SKM-1 treated with dmso at 0.1 percent for 144 hours (cell line): ENCODE results near the gene IBSP.

Source experiments
- DNase-seq: peaks from one replicate; lab custom pipeline; 2025; ENCODE audit not compliant: unreplicated experiment; lab: John Stamatoyannopoulos, UW

Gene IBSP, protein sequence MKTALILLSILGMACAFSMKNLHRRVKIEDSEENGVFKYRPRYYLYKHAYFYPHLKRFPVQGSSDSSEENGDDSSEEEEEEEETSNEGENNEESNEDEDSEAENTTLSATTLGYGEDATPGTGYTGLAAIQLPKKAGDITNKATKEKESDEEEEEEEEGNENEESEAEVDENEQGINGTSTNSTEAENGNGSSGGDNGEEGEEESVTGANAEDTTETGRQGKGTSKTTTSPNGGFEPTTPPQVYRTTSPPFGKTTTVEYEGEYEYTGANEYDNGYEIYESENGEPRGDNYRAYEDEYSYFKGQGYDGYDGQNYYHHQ

DNA sequence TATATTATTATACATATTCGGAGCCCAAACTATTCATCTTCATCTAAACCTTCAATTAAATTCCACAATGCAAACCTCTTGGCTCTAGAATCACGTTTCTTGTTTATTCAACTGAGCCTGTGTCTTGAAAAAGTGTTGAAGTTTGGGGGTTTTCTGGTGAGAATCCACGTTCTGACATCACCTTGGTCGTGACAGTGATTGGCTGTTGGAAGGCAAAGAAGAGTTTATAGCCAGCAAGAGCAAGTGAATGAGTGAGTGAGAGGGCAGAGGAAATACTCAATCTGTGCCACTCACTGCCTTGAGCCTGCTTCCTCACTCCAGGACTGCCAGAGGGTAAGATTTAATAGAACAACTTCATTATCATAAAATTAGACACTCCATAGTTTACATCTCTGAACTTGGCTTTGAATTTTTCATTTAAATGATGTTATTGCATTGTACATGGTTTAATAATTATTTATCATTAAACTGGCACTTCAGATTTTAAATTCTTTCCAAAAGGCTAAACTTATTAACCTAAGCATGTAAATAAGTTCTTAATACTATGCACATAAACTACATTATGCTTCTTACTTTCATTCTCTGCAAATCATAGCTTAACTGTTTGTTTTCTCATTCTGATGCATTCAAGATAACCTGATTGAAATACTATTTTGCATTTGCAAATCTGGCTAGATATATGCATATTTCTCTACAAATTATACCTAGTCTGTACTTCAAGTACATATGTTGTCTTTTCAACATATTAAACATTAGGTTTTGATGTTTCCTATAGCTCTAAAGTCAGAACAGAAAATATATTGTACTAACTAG is at the start of gene IBSP:
Gene IBSP (plus strand): TSS at position 254 of the 813 bp plus-strand sequence. CDS start 2,808 bp downstream, outside the sequence.
- no peak for DNase-seq

DNA sequence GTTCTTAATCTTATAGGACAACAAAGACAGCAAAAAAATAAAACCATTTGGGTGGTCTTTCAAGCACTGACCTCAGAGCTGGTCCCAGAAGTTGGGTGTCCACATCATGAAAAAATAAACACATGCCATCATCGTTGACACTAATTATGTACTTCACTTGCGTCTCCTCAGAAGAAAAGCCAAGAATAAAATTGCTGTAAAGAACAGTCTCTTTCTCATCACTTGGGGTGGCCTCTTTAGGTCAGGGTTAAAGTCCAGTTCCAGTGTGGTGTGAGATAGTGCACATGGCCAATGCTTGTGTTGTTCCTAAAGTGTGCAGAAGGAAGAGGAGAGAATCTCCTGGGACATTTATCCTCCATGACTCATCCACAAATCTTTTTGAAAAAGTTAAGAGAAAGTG is 49.5 kb upstream of the IBSP start:
- no peak for DNase-seq

DNA sequence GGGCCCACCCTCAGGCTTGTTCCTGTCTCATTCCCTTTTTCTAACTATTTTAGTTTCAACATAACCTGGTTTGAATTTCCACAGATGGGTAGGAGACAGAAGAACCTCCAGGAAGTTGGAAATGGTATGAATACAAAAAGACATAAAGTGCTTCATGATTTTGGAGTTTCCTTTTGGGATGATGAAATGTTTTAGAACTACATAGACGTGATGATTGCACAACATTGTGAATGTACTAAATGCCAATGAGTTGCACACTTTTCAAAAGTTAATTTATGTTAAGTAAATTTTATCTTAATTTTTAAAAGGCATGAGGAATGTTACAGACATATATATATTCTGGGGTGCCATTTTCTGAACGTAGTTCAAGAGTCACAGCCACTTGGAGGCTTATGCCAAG is 41.1 kb upstream of the IBSP start:
- no peak for DNase-seq

DNA sequence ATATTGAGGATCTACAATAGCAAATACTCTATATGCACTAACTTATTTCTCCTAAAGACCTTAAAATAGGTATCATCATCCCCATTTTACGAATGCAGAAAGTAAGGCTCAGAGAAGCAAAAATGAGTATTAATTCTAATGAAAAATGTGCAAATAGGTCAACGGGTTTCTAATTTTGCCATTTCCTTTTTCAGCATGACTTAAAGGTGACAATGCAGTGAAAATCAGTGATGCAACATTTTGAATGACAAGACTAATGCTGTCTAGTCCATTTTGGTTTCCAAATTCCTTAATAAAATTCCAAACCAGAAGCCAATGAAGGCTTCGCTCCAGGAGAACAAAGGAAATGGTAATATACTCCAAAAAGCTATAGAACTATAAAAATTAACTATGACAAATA is 37.0 kb upstream of the IBSP start:
- DNase-seq = no peak

DNA sequence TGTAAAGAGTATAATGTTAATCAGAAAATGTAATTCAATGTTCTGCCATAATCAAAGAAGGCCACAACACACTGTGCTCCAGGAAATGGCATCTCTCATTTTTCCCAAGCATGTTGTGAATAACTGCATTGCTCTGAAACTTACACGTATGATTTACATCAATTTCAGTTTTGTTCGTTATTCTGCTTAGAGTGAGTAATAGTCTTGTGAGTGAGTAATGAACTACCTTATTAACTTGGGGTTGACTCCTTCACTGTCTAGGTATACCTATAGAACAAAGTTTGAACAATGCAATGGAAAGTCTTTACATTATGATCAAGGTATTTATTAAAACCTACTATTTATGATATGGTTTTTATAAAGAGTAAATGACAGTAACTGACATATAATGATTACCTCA is 17.8 kb upstream of the IBSP start:
- DNase-seq = no peak

DNA sequence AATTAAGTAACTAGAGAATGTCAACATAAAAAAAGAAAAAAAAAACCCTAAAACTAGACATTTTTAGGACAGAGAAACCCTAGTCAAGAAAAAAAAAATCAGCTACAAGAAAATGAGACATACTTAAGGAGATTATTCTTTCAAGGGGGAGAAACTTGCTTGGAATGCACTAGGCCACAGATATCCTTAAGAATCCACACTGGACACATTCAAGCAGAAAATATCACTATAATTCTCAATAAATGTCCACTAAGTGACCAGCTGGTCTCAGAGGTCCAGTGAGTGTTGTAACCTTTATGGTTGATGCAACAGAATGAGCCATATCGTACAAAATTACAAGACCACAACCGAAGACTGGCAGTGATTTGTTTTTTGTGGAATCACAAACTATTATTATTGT is 15.6 kb upstream of the IBSP start:
- no peak for DNase-seq

DNA sequence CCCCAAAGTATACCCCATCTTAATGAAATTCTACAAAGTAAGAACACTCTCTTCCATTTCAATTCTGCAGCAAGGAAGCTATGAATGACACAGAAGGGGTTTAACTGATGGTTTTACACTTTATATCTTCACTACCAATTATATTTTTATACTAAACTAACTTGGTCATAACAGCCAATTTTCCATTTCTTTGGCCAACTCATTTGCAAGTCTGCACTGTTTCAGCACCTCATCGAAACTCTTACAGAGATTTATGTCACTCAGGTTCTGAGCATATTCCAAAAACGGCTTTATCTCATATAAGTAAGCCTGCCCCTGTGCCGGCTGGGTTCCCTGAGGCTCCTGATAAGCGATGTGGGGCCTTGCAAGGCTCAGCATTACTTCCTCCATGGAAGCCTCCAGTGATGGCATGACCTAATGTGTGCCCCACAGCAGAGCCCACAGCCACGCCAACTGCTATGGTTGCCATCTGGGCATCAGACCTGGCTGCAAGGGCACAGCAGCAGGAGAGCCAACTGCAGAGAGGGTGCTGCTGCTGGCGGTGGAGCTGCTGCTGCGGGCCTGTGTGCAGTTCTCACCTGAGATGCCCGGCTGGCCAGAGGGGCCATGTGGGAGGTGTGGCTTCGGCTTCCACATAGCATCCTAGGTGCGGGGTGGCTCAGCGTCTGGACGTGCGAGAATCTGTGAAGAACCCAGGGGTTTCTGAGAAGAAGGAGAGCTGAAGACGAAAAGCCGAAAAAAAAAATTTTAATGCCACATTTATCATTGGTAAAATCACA is 13.4 kb upstream of the IBSP start:
- DNase-seq = no peak

DNA sequence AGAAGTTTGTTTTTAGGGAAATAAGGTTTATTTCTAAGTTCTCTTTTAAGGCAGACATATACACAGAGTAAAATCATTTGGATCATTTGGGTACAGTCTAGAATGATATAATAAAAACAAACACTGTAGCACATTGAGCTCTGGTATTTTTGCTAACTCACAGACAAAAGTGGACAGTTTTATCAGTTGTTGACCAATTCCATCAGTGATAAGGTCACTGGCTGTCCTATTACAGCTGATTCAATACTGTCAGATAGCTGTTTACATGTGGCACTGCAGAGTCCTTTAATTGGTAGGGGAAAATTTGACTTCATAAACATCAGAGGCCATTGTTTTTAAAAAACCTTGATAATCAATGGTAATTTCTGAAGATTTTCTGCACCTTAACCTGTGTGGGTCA is 3.5 kb downstream of the IBSP start:
- DNase-seq = no peak

DNA sequence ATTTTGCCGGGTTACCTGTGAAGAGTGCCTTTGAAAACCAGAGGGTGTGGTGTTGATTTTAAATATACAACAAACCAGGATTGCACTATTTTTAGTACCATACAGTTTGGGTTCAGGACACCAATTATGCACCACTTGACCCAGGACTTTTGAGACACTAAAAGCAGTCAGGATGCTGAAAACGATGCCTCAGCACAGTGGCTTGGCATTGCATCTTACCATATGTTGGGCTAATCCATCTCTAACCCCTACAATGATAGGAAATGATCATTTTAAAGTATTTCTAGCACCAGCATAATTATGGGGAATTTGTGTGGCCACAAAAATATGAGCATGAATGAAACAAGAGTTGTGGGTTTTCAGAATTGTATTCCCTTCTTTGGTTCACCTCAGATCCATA is 4.1 kb downstream of the IBSP start:
- DNase-seq = no peak

DNA sequence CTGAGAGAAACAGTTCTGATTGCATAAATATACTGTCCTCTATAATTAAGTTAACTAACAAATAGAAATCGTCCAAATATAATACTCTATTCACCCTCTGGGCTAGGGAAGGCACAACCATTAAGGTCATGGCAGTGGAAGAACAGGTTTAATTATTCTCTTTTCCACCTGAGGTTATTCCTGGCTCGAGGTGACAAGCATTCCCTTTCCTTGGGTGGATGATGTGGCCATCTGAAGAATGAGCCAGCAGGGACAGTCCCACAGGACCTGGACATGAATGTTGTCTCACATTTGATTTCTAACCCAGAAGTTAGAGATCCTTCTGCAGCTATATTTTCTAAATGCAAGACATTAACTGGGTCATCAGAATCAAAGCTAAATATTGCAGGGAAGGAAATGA is 5.5 kb downstream of the IBSP start:
- no peak for DNase-seq

DNA sequence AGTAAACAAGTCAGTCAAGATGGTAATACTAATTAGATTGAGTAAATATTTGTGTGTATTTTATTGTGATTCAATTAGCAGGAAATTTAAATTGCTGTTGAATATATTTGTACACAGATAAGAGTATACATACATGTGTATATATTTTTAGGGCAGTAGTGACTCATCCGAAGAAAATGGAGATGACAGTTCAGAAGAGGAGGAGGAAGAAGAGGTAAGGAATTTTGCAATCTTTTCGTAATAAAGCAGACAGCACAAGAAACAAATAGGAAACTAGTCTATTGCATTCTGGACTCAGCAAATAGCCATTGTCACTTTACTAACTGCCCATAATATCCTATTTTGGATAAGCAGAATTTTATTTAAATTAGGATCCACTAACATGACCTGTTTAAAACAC is 6.6 kb downstream of the IBSP start:
- peak; percentile 75 for DNase-seq

DNA sequence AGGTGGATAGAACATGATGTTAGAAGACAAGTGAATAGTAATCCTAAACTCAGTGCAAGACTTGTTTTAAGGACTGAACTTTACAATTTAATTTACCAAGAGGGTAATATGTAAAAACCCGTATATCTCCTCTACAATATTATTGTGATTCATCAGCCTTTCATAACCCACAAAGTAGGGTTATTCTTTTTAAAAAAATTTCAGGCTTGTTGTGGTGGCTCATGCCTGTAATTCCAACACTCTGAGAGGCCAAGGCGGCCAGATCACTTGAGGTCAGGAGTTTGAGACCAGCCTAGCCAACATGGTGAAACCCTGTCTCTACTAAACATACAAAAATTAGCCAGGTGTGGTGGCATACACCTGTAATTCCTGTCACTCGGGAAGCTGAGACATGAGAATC is 7.2 kb downstream of the IBSP start:
- no peak for DNase-seq

DNA sequence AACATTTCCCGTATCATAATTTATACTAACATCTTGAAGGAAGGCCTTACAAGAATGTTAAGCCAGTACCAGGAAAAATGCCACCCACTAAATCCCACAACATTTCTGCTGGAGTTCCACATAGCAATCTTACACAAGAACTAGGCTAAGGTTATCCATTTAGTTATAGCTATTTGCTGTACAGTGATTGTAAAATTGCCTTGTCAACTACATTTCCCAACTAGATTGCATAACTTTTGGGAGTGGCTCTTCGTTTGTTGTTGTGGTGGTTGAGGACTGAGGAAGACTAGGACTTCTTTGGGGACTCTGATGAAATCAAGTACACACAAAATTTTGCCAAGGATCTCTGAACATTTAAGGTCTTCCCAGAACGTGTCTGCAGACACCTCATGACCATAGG is 8.0 kb downstream of the IBSP start:
- DNase-seq = peak; percentile 34

DNA sequence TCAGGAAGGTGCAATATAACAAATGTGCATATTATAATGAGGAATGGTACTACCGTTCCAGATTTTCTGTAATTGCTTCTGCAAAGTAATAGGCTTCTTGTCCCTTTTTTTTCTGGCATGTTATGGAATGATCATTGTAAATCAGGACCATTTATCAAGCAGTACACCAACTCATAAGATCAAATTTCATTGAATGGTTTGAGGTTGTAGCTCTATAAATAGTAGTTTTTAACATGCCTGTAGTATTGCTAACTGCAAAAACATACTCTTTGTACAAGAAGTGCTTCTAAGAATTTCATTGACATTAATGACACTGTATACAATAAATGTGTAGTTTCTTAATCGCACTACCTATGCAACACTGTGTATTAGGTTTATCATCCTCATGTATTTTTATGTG is 12.6 kb downstream of the IBSP start:
- no peak for DNase-seq

DNA sequence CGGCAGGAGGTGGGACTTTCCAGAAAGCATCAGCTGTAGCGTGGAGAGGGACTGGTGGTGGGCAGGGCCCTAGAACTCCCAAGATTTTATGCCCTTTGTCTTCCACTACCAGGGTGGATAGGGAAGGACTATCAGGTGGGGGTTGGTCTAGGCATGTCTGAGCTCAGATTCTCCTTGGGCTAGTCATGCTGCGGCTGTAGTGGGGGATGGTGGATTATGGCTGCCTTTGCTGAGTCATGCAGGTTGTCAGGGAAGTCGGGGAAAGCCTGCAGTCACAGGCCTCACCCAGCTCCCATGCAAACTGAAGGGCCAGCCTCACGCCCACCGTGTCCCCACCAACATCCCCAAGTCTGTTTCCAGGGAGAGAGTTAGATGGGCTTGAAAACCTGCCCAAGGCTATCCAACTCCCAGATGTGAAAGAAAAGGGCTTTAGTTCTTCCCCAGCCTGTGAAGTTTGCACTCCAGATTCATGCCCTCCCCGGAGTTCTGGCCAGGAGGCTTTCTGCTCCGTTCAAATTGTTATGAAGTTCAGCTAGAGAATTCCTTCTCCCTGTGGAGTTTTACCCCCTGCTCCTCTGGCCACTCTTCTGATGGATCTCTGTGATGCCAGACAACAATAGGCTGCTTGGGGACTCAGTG is 20.0 kb downstream of the IBSP start:
- no peak for DNase-seq

DNA sequence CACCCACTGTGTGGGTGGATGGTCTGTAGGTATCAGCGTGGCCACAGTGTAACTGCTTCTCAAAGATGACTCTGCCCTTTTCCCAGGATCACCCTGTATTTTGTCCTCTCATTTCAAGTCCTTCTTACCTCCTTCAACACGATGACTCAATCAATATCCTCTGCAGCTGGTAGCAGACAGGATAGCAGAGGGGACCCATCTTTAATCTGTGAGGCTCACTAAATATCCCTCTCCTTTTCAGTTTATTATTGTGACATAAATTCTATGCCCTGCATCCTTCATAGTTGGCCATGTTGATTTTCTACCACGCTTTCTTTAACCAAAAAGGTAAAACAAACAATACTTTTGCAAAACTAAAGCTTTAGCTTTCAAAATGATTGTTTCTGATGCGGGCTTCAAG is 23.8 kb downstream of the IBSP start:
- DNase-seq = no peak

DNA sequence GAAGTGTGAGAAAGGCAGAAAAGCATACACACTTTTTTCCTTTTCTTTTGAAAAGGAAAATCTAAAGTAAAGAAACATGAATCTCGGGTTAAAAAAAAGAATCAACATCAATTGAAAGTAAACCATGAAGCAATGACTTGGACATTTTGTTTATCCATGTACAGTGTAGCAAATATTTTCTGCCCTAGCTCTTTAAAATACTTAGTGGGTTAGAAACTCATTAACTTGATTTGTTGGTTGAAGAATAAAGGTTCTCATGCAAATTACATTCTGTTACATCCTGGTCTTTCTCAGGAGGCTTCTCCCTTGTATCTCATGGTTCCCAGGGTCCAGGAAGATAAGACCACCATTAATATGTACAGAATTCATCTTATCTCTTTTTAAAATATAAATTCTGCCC is 24.4 kb downstream of the IBSP start:
- no peak for DNase-seq

DNA sequence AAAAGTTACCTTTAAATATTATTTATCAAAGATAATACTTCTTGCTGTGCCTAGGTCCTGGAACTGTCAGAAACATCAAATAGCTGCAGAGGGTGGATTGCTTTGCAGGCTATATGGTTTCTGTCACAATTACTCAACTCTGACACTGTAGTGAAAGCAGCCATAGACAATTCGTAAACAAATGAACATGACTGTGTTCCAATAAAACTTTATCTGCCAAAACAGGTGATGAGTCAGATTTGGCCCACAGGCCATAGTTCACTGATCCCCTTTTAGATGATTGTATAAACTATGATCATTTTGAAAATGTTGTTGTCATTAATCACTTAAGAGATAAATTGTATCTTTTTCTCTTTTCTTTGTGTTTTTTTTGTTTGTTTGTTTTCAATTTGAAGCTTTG is 25.0 kb downstream of the IBSP start:
- no peak for DNase-seq

DNA sequence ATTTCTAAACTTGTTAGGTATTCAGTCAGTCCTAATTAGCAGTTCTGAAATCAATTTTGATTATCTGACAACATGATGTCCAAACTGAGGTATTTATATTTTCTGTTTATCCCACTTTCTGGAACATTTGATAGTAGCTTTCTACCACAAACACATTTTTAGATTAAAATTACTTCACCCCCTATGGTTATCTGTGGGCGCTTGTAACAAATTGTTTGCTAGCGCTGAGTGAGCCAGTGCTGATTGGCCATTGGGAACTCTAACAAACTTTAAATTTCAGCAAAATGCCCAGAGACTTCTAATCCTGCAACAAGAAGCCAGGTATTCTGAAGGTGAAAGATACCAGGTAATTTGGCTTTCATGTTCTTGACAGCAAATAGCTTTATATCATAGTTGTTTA is 33.3 kb downstream of the IBSP start, which contains the start of gene MEPE:
Gene MEPE (plus strand): TSS at position 301 of the 400 bp plus-strand sequence. CDS start 1,746 bp downstream, outside the sequence.
- no peak for DNase-seq

DNA sequence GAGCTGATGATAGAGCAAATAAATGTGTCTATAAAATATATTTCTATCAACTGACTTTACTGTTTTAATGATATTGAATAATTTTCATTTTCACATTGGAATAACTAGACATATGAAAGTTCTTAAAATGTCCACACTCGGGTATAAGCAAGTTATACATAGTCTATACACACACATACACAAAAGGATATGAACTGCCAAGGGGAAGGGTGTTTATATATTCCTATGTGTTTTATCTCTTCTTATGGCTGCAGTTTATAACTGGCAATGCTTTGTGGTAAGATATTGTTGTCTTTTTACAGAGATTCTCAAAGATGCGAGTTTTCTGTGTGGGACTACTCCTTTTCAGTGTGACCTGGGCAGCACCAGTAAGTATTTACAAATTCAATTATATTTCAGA is 35.0 kb downstream of the IBSP start:
- DNase-seq = no peak

DNA sequence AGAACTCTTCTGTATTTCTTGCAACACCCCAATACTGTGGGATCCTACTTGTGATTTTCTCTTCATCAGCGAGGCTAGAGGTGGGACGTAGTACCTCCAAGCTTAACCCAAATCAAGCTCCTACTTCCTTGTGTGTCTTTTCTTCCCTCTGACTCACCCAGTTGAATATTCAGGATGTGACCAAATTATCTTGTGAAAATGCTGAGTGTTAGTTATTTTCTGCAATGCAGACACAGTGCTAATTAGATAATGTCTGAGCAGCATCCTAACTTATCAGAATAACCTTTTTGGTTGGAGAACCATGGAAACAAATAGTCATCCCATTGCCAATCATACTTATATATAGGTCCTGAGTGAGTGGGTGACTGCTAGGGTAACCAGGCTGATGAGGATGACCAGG is 35.8 kb downstream of the IBSP start:
- DNase-seq = no peak
